GM06990 (cell line): Measurements from ENCODE around the gene GAB1.

Source experiments
- DNase-seq: peaks from one replicate; pipeline ENCODE4 v3.0.0-alpha.2; 2011; ENCODE audit not compliant: insufficient read length; ENCODE audit errors: extremely low read depth
- H3K27me3 ChIP-seq: replicated peaks from 2 replicates; pipeline ENCODE4 v1.6.0; 2011; ENCODE audit warnings: low read length; ENCODE audit not compliant: control insufficient read depth, insufficient read depth
- H3K36me3 ChIP-seq: 2 replicates; pipeline ENCODE4 v1.5.1; 2011; ENCODE audit warnings: low read length; ENCODE audit not compliant: control insufficient read depth, insufficient read depth
- H3K4me3 ChIP-seq: replicated peaks from 2 replicates; pipeline ENCODE4 v1.5.1; 2011; ENCODE audit warnings: low read depth, mild to moderate bottlenecking, control low read depth, low read length
- CTCF ChIP-seq: IDR thresholded peaks from 2 replicates; pipeline ENCODE4 v1.5.1; 2011; ENCODE audit warnings: low read length, control low read depth, mild to moderate bottlenecking, inconsistent platforms; ENCODE audit not compliant: insufficient read depth, poor library complexity, severe bottlenecking

GAB1 gene

GRCh38 chr4:143506031-143506430, 169.4 kb downstream of the GAB1 start:
- no peaks in the 10 kb centered on the region for H3K36me3 ChIP-seq
- TF ChIP-seq CTCF = no peak
- no peak for DNase-seq
- no peaks in the 10 kb centered on the region for H3K27me3 ChIP-seq
- H3K4me3 ChIP-seq = no peak overlapping the region

DNA sequence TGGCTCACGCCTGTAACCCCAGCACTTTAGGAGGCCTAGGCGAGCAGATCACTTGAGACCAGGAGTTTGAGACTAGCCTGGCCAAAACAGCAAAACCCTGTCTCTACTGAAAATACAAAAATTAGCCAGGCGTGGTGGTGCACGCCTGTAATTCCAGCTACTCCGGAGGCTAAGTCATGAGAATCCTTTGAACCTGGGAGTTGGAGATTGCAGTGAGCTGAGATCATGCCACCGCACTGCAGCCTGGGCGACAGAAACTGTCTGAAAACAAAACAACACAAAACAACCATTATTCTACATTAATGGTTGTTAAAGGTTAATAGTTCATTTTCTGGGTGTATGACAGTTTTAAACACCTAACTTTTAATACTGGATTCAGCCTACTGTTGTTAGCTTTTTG, 175.2 kb downstream of the GAB1 start:
- Histone ChIP-seq H3K36me3 (no peaks in the 10 kb centered on the region), H3K4me3 (no peak overlapping the region), H3K27me3 (no peaks in the 10 kb centered on the region)
- DNase-seq = no peak
- no peak for TF ChIP-seq CTCF

DNA sequence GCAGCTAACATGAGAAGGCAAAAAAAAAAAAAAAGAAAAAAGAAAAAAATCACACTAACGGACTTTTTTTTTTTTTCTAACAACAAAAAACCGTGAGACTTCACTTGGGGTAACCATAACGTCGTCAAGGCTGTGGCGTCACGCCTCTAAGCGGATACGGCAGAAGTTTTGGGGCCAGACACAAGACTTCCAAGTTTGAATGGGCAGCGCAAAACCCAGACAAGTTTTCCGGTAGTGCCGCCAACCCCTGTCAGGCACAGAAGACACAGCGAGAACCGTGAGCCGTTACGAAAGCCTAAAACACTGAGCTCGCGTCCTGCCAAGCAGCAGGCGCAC, 176.3 kb downstream of the GAB1 start:
- no peaks in the 10 kb centered on the region for H3K36me3 ChIP-seq
- no peaks in the 10 kb centered on the region for H3K27me3 ChIP-seq
- H3K4me3 ChIP-seq = peak overlapping the region; percentile 92
- DNase-seq = no peak
- no peak for TF ChIP-seq CTCF

DNA sequence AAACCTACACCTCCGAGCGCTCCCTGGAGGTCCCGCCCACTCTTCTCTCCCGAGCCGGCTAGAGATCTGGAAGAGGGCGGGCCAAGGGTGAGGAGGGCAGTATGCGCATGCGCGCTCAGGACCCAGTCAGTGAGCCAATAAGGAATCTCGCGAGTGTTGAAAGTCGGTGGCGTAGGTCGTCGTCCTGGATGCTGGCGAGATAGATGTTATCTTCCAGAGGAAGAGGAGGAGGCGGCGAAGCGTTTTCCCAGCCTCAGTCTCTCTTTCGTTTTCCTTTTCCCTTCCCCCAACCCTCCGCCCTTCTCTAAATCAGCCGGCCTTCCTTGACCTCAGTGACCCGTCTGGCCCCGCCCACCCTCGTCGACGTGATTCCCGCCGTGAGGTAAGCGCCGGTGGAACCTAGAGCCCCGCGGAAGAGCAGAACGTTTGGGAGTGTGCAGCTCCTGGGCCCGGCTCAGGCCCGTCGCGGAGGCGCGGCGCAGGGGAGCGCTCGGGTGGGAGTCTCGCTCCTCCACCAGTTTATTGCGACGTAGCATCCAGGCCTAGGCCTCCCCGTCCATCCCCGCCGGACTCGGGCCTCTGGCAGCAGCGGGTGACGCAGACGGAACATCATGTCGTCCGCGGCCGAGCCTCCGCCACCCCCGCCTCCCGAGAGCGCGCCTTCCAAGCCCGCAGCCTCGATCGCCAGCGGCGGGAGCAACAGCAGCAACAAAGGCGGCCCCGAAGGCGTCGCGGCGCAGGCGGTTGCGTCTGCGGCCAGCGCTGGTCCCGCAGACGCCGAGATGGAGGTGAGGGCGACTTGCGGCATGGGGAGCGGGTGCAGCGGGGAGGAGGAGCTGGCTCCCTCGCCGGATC, 176.9 kb downstream of the GAB1 start, which contains the start of gene SMARCA5:
Gene SMARCA5, plus strand, starts transcription at position 389 of the 855 bp plus-strand sequence. Its CDS starts 223 bp downstream, at position 612.
- no peak for TF ChIP-seq CTCF
- DNase-seq = peak; percentile 95
- Histone ChIP-seq H3K4me3 (peak within 1 kb of the TSS; percentile 92), H3K27me3 (no peaks in the 10 kb centered on the region), H3K36me3 (no peaks in the 10 kb centered on the region)

- H3K27me3 ChIP-seq = no peaks in the 10 kb centered on the region
- no peaks in the 10 kb centered on the region; the same call in 1 of the 2 replicates for H3K36me3 ChIP-seq
- H3K4me3 ChIP-seq = peak overlapping the region; percentile 92
- TF ChIP-seq CTCF = no peak
- no peak for DNase-seq
Measured at GRCh38 chr4:143514169-143514495, 177.5 kb downstream of the GAB1 start.
